BLaER1 (cell line): ENCODE measurements around the gene BRD3.

Experiments used
- H3K27ac ChIP-seq: shearing (Covaris generic); formaldehyde crosslinking; 2 replicates; pipeline ENCODE4 v1.8.1; 2022
- H3K27me3 ChIP-seq: shearing (Covaris generic); formaldehyde crosslinking; 2 replicates; pipeline ENCODE4 v1.8.1; 2022
- H3K36me3 ChIP-seq: shearing (Covaris generic); formaldehyde crosslinking; 2 replicates; pipeline ENCODE4 v1.8.1; 2022
- H3K4me1 ChIP-seq: shearing (Covaris generic); formaldehyde crosslinking; 2 replicates; pipeline ENCODE4 v1.8.1; 2022
- H3K4me2 ChIP-seq: shearing (Covaris generic); formaldehyde crosslinking; 2 replicates; pipeline ENCODE4 v1.8.1; 2022
- H3K4me3 ChIP-seq: shearing (Covaris generic); formaldehyde crosslinking; 2 replicates; pipeline ENCODE4 v1.8.1; 2022
- H3K9ac ChIP-seq: shearing (Covaris generic); formaldehyde crosslinking; 2 replicates; pipeline ENCODE4 v1.8.1; 2022
- H3K9me3 ChIP-seq: shearing (Covaris generic); formaldehyde crosslinking; 2 replicates; pipeline ENCODE4 v1.8.1; 2022
- H4K20me1 ChIP-seq: shearing (Covaris generic); formaldehyde crosslinking; 2 replicates; pipeline ENCODE4 v1.8.1; 2022
- Cebpa-rat ChIP-seq: shearing (Covaris generic); IDR thresholded peaks from 2 replicates; pipeline ENCODE4 v1.8.1; 2022

Gene BRD3

DNA sequence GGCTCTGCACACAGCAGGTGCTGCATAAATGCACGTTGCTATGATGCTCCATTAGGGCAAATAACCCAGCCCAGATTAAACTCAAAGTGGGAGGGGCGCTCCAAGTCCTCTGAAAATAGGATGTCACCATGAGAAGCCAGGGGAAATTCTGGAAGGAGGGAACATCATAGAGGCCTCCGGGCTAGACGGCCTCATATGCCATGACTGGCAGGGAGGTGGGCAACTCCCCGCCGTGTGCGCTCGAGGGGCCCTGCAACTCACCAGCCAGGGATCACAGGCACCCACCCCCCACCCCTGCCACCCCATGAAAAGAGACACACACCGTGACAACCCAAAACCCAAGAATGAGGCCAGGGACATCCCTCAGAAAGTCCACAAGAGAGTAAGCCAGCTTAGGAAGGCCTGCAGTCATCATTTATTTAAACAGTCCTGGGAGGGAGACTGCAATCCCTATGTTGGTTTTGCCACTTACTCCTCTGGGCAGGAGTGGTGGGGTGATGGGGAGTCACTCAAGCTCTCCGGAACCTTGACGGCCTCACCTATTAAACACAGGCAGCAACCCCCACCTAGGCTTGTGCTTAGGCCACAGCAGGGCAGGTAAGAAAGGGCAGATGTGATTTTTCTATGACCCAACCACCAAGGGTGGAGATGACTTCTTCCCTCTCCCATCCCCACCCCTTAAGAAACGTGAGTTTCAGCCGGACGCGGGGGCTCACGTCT lies 79.7 kb downstream of the BRD3 start:
- peaks cover 87% of the 10 kb centered on the region for H4K20me1 ChIP-seq
- H3K27me3 ChIP-seq, result no peaks in the 10 kb centered on the region
- H3K4me3 ChIP-seq, result no peak overlapping the region
- H3K4me2 ChIP-seq, result no peak overlapping the region
- no peak for TF ChIP-seq Cebpa-rat
- H3K4me1 ChIP-seq, result peaks cover 54% of the 10 kb centered on the region
- no peaks in the 10 kb centered on the region for H3K9me3 ChIP-seq
- H3K36me3 ChIP-seq, result no peaks in the 10 kb centered on the region
- no peak overlapping the region for H3K27ac ChIP-seq
- no peak overlapping the region for H3K9ac ChIP-seq

DNA sequence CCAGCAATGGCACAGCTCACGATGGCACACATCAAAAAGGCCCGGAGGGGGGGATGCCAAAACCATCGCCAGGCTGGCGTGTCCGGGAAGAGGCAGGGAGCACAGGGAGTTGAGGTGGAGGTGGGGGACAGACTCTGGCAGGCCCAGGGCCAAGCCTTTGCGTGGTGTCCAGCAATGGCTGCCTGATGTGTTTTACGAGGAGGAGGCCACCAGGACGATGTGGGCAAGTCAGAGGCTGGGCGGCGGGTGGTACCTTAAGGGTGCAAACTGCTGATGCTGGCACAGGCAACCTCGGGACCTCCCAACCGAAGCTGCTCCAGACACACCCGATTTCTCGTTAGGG lies 80.4 kb downstream of the BRD3 start:
- H3K9ac ChIP-seq, result no peak overlapping the region

DNA sequence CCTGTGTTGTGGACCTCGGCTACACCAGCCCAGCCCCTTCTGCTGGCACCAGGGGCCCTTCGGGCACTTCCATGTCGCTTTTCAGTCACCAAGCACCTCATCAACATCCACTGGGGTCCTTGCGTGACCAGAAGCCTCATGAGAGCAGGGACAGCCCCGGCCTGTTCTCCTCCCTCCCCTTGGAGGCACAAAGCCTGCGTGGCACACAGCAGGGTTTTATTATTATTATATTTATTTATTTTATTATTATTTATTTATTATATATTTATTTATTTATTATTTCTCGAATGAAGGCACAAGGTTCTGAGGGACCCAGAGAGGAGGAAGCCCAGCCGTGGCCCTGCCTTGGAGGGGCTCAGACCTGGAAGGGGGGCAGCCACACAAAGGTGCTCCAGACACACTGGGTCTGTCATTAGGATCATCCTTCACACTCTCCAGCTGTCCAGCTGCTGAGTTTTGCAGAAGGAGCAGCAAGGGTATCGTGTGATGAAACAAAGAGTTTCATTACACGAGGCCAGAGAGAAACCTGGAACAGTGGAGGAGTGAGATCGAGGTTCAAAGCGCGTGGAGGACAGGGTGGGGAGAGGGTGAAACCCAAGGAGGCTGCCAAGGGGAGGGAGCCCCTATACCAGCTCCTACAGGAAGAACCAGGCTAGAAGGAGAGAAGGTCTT lies 80.9 kb downstream of the BRD3 start:
- Histone ChIP-seq H3K4me2 (no peak overlapping the region), H3K9me3 (no peaks in the 10 kb centered on the region), H3K27me3 (no peaks in the 10 kb centered on the region), H3K4me3 (no peak overlapping the region), H3K9ac (no peak overlapping the region), H3K27ac (no peak overlapping the region), H3K36me3 (no peaks in the 10 kb centered on the region), H3K4me1 (peaks cover 63% of the 10 kb centered on the region), H4K20me1 (peaks cover 97% of the 10 kb centered on the region)
- TF ChIP-seq Cebpa-rat, result no peak

More for the DNA sequence above, 80.4 kb downstream of the BRD3 start:
- no peak overlapping the region for H3K27ac ChIP-seq
- no peak for TF ChIP-seq Cebpa-rat
- H3K9me3 ChIP-seq, result no peaks in the 10 kb centered on the region
- no peaks in the 10 kb centered on the region for H3K36me3 ChIP-seq
- no peak overlapping the region for H3K4me2 ChIP-seq
- peaks cover 58% of the 10 kb centered on the region for H3K4me1 ChIP-seq
- peaks cover 94% of the 10 kb centered on the region for H4K20me1 ChIP-seq
- no peak overlapping the region for H3K4me3 ChIP-seq
- no peaks in the 10 kb centered on the region for H3K27me3 ChIP-seq

DNA sequence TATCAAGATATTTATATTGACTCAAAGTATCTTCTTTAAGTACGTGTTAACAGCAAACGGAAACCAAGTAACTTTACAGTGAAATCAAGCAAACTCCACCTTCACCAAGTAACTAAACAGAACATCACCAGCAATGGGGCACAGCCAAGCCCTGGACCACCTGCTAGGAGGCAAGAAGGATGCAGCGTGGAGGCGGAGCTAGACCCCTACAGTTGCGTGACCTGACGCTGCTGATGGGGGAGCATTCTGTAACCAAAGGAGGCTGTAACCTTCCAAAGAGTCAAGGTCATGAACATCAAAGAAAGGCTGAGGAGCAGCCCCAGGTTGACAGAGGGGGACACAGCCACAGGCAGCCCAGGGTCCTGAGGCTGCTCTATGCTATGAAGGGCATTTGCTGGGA lies 81.8 kb downstream of the BRD3 start:
- H3K9ac ChIP-seq, result no peak overlapping the region
- H3K4me1 ChIP-seq, result peaks cover 70% of the 10 kb centered on the region
- no peaks in the 10 kb centered on the region for H3K9me3 ChIP-seq
- H3K27ac ChIP-seq, result no peak overlapping the region
- H3K27me3 ChIP-seq, result no peaks in the 10 kb centered on the region
- H3K36me3 ChIP-seq, result no peaks in the 10 kb centered on the region
- H3K4me3 ChIP-seq, result no peak overlapping the region
- TF ChIP-seq Cebpa-rat, result no peak
- H3K4me2 ChIP-seq, result no peak overlapping the region
- H4K20me1 ChIP-seq, result peaks cover 97% of the 10 kb centered on the region

DNA sequence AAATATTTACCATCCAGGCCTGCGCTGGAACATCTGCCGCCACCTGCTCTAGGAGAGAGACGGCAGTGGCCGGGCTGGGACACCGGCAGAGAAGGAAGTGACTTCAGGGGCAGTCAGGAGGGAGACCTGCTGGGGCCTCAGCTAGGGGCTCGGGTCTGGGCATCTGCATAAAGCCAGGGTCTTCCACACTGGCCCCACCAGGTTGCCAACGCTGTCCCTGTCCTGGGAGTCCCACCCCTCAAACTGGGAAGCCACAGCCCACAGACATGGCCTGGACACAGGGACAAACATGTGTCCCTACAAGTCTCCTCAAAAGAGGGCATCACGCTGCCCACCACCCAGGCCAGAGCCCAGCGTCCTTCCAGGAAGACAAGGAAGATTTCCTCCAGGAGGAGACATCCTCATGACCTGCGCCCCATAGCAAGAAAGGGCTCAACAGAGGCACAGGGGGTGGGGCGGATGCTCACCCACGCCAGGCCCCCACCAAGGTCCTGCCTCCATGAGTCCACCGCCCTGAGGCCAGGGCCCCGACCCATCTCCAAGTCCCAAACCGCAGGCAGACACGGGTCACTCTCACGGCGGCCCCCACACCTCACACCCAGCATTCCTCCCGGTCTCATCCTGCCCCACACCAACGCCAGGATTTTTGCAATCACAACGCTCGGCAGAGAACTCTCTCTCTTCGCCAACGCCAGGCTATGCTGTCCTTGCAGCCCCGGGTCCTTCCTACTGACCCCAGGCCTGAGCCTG lies 84.7 kb downstream of the BRD3 start:
- Histone ChIP-seq H3K4me1 (peaks cover 70% of the 10 kb centered on the region), H3K4me3 (no peak overlapping the region), H3K36me3 (no peaks in the 10 kb centered on the region), H3K9me3 (no peaks in the 10 kb centered on the region), H3K27me3 (no peaks in the 10 kb centered on the region), H3K4me2 (peak overlapping the region; percentile 90), H3K9ac (no peak overlapping the region; the same call in 1 of the 2 replicates), H4K20me1 (peaks cover 97% of the 10 kb centered on the region), H3K27ac (peak overlapping the region; percentile 74; the same call in 1 of the 2 replicates)
- TF ChIP-seq Cebpa-rat, result no peak

DNA sequence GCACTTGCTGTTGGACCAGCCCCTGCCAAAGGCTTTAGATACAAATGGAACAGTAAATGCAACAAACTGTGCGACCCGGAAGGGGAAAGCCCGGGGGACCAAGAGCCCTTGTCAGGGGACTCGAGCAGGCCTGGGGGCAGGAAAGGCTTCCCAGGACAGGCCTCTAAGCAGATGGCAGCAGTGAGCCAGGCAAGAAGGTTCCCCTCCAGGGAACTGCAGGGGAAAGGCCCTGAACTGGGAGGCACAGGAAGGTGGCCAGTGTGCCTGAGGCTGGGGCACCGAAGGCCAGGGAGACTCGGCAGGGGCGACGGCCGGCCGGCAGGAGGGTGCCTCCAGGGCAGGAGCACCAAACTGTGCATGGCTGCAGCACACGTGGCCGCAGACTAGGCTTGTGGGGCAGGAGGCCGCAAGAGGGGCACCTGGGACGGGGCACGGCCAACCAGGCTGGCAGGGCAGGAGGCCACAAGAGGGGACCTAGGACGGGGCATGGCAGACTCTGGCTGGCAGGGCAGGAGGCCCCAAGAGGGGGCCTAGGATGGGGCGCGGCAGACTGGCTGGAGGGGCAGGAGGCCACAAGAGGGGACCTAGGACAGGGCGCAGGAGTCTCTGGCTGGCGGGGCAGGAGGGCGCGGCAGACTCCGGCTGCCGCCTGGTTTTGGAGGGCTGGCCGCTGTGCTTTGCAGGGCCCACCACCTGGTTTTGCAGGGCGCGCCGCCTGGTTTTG lies 85.7 kb downstream of the BRD3 start:
- no peaks in the 10 kb centered on the region for H3K9me3 ChIP-seq
- H3K9ac ChIP-seq, result peak overlapping the region; percentile 51
- no peak for TF ChIP-seq Cebpa-rat
- peaks cover 97% of the 10 kb centered on the region for H4K20me1 ChIP-seq
- H3K4me2 ChIP-seq, result peak overlapping the region; percentile 90
- H3K27ac ChIP-seq, result peak overlapping the region; percentile 74
- peak overlapping the region; percentile 2; the same call in 1 of the 2 replicates for H3K4me3 ChIP-seq
- peaks cover 71% of the 10 kb centered on the region for H3K4me1 ChIP-seq
- H3K36me3 ChIP-seq, result peaks cover 8% of the 10 kb centered on the region; the same call in 1 of the 2 replicates
- no peaks in the 10 kb centered on the region for H3K27me3 ChIP-seq

DNA sequence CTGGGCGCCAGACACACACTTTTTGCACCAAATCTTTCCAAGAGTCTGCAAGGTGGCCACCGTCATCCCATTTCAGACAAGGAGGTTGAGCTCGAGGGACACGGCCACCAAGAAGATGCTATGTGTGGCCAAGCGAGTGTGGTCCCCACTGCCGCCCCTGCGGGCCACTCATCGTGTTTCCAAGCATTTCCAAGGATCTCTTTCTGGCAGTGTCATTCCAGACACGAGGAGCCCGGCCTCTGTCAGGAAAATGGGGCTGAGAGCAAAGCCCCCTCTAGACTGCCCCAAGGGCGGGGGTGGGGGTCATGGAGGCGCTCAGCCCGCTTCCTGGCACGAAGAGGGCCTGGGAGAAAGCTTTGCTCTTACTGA lies 86.3 kb downstream of the BRD3 start:
- Histone ChIP-seq H3K9ac (peak overlapping the region; percentile 51; the same call in 1 of the 2 replicates), H3K36me3 (peaks cover 8% of the 10 kb centered on the region; the same call in 1 of the 2 replicates), H4K20me1 (peaks cover 97% of the 10 kb centered on the region), H3K4me2 (peak overlapping the region; percentile 90), H3K4me3 (peak overlapping the region; percentile 2; the same call in 1 of the 2 replicates), H3K9me3 (no peaks in the 10 kb centered on the region), H3K27me3 (no peaks in the 10 kb centered on the region), H3K4me1 (peaks cover 76% of the 10 kb centered on the region), H3K27ac (peak overlapping the region; percentile 74)
- no peak for TF ChIP-seq Cebpa-rat

DNA sequence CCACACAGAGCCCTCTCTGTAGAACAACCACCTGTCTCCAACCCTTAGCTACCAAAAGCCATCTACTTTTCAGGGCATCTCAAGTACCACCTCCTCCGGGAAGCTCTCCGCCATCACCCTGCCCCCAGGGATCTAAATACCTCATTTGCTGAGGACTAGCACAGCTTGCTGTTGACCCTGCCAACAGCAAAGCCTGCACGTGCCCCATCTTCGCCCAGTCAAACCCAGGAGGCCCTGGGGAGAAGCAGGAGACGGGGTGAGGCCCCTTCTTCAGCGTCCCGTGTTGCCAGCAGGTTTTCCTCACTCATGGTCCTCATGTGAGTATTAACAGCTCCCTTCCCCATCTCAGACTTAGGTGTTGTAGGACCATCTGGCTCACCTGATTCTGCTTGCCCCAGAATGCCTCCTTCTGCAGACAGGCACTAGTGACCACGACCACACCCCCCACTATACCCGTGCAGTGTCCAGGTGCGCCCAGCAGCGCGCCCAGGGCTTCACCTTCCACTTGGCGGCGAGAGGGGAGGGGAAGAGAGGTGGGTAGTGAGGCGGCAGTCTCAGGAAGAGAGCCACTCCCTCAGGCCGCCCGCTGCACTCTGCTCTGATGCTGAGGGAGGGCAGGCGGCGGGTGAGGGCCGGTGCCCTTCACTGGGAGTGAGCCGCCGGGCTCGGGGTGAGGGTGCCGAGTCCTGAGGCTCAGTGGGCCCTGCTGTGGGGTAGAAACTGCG lies 86.8 kb downstream of the BRD3 start:
- Histone ChIP-seq H3K9me3 (no peaks in the 10 kb centered on the region), H3K4me3 (no peak overlapping the region), H3K27me3 (no peaks in the 10 kb centered on the region), H3K27ac (peak overlapping the region; percentile 74), H3K4me1 (peaks cover 77% of the 10 kb centered on the region), H3K9ac (no peak overlapping the region), H3K36me3 (peaks cover 8% of the 10 kb centered on the region; the same call in 1 of the 2 replicates), H3K4me2 (peak overlapping the region; percentile 90), H4K20me1 (peaks cover 97% of the 10 kb centered on the region)
- TF ChIP-seq Cebpa-rat, result no peak
